ENCODE measurements around the gene PATE3.

The PATE3 gene, protein sequence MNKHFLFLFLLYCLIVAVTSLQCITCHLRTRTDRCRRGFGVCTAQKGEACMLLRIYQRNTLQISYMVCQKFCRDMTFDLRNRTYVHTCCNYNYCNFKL

DNA sequence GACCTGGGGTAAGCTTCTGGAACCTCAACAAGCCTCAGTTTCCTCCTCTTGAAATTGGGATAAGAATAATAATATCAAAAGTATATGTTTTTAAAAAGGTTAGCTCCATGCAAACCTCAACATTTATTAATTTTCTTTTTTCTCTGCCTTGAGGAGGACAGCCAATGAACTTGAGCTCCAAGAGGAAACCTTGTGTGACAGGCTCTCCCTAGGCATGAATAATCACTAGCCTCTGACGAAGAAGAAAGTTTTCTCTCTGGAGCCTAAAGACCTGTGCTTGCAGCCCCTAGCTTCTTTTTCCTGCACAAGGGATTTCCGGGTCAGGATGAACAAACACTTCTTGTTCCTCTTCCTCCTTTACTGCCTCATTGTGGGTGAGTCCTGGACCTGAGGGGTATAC, at the start of gene PATE3:
Gene PATE3 (plus strand): TSS at position 301 of the 400 bp plus-strand sequence. CDS start 25 bp downstream, at position 326.
- DNase-seq, result no peak

DNA sequence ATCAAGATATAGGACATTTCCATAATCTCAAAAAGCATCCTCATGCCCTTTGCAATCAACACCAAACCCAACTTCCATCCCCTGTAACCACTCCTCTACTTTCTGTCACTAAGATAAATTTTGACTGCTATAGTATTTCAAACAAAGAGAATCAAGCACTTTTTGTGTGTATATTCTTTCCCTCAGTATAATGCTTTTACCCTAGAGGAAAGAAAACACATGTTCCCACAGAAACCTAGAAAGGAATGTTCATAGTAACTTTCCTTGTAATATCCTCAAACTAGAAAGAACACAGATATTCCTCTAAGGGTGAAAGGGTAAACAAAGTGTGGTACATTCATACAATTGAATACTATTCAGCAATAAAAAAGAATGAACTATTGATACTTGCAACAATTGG, 47.3 kb upstream of the PATE3 start:
- DNase-seq, result no peak

- DNase-seq, result no peak
Observed at GRCh38 chr11:125743681-125744080, 44.2 kb upstream of the PATE3 start.

GRCh38 chr11:125745979-125746378, 41.9 kb upstream of the PATE3 start, which contains the start of gene PATE1:
Gene PATE1 (plus strand): TSS chr11:125746279. CDS start chr11:125746305, 26 bp downstream.
- no peak for DNase-seq

DNA sequence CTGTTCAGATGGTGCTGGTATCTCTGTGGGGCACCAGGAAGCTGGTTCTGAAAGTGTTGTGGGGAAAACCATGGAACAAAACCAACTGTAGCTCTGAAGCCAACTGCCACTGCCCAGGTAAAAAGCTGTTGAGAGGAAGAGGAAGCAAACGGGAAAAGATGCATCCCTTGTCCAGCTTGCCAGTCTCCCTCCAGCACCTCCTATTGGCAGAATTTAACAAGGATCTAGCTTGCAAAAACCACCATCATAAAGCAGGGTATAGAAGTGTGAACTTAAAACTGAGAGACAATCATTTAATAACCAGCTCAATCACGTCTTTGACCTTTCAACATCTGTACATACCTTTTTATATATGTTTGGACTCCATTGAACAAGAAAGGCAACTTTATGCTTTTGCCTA, 37.3 kb upstream of the PATE3 start:
- no peak for DNase-seq

- no peak for DNase-seq
Observed at GRCh38 chr11:125756050-125756449, 31.9 kb upstream of the PATE3 start.

GRCh38 chr11:125762445-125762844, 25.5 kb upstream of the PATE3 start:
- no peak for DNase-seq

DNA sequence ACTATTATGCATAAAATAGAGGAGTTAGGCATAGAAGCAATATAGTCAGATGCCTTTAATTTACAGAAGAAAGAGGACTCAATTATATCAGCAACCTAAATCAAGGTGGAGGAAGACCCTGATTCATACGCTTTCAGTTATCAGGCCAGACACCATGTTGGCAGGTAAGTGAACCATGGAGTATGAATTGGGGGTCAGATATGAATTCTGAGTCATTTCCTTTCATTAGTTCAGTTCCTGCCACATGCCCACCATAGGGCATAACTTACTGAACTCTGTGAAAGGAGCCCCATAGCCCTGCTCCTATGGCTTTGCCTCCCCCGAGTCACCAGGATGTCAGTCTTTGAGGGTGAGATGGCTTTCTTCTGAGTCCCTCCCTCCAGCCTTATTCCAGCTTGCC, 24.4 kb upstream of the PATE3 start:
- no peak for DNase-seq

GRCh38 chr11:125766251-125766650, 21.7 kb upstream of the PATE3 start:
- no peak for DNase-seq

GRCh38 chr11:125768336-125769046, 19.4 kb upstream of the PATE3 start:
- no peak for DNase-seq

- no peak for DNase-seq
Observed at GRCh38 chr11:125770583-125770982, 17.3 kb upstream of the PATE3 start.

GRCh38 chr11:125772834-125773505, 15.0 kb upstream of the PATE3 start:
- no peak for DNase-seq

GRCh38 chr11:125773516-125773915, 14.4 kb upstream of the PATE3 start:
- DNase-seq, result no peak

DNA sequence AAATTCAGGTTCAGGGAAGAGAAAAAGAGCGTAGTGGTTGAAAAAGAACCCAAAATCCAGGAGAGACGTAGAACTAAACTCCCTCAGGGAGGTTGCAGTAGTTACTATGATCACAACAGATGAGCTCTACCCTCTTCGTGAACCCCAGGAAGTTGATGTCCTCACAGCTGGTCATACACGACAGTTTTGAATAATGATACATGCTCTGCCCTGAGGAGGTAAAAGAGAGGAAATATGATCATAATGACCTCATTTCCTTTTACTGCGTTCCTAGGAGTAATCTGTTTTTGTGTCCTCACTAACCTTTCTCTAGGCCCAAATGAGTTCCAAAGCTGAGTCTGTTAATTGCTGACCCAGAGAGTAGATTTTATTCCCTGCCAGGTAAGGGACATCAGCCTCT, 10.6 kb upstream of the PATE3 start:
- no peak for DNase-seq

DNA sequence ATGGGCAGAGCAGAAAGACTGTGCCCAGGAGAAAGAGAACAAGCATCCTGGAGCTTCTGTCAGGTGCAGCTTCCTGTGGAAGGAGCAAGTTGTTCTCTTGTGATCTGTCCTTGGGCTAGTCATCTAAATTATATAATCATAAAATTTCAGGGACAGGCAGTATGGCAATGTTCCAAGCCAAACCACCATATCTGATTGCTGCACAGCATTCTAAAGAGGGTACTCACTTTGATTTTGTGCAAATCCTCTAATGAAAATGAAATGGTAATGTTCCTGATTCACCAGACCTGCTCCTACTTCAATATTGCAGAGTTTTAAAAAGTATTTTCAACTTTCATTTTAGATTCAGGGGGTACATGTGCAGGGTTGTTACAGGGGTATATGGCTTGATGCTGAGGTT, 9.2 kb upstream of the PATE3 start, which contains the start of gene PATE2:
Gene PATE2 (minus strand): TSS at position 101 of the 400 bp plus-strand sequence. CDS start 55 bp downstream, at position 46.
- no peak for DNase-seq

DNA sequence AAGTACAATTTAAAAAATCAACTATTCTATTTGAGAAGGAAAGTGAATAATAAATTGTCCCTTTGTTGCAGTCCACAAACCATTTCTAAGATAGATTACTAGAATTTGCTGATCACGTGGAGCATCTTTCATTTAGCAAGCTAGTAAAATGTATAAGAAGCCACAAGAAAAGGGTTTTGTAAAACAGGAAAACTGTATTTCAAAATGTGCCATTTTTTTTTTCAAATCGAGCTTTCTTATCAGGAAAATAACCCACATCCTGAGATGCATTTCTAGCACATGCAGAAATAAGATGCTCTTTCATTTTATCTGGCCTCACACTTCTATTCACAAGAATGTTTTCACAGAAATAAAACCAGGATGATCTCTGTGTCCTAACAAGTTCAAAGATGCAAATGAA, 3.2 kb upstream of the PATE3 start:
- no peak for DNase-seq

- DNase-seq, result no peak
Observed at GRCh38 chr11:125790825-125791224, 2.9 kb downstream of the PATE3 start.

DNA sequence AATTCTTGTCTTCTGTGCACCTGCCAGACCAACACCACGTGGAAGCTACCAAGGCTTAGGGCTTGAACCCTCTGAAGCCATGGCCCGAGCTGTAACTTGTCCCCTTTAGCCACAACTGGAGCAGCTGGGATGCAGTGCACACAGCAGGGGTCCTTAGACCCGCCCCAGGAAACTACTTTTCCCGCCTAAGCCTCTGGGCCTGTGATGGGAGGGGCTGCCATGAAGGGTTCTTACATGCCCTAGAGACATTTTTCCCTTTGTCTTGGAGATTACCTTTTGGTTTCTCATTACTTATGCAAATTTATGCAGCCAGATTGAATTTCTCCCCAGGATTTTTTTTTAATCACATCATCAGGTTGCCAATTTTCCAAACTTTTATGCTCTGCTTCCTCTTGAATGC, 9.7 kb downstream of the PATE3 start:
- DNase-seq, result no peak

GRCh38 chr11:125799808-125800207, 11.9 kb downstream of the PATE3 start:
- DNase-seq, result no peak

DNA sequence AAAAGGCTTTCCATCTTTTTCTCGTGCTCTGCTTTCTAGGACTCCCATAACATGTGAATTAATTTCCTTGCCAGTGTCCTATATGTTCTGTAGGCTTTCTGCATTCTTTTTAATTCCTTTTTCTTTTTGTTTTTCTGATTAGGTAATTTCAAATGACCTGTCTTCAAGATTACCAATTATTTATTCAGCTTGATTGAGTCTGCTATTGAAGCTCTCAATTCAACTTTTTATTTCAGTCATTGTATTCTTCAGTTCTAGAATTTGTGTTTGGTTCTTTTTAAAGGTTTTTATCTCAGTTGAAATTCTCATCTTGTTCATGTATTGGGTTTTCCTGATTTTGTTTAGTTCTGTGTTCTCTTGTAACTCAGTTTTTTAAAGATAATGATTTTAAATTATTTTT, 14.5 kb downstream of the PATE3 start:
- DNase-seq, result no peak

GRCh38 chr11:125807909-125808308, 20.0 kb downstream of the PATE3 start:
- DNase-seq, result no peak

DNA sequence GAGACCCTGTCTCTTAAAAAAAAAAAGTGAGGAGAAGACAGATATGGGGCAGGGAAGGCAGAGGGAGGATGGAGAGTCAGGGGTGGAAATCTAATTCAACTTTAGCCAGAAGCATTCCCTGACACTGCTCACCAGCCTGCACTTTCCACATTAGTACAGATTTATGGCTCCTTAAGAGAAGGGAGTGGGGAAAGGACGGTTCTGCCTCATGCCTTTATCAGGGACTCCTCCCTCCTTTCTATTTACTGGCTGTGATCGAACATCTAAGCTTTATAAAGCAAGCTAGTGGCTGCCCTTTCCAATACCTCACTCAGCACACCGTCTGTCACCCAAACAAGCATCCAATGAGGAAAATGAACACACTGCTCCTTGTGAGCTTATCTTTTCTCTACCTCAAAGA, 45.1 kb downstream of the PATE3 start, which contains the start of gene PATE4:
Gene PATE4 (plus strand): TSS at position 301 of the 400 bp plus-strand sequence. CDS start 44 bp downstream, at position 345.
- DNase-seq, result no peak

DNA sequence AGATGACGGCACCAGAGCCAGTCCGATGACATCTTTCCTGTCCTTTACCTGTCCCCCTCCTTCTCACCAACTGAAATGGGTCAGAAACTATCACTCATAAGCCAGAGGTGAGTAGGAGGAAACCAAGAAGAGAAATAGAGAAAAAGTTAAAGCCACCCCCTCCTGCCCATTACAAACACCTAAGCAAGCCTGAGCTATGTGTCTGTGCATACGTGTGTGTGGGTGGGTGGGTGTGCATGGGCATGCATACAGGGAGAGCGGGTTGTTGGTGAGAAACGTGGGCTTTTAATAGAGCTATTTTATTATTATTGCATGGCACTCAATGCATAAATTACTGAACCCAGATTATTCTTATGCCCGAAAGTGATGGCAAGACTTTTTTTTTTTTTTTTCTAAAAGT, 47.8 kb downstream of the PATE3 start:
- DNase-seq, result no peak
